H9 (cell line): Measurements from ENCODE around the gene UTF1. TPM values are rescaled to one million over a fixed set of nuclear protein-coding genes. Genes with fewer than 3 reads are reported as not detected.

Source experiments
- DNase-seq: peaks from one replicate; pipeline ENCODE4 v3.0.0-alpha.2; 2017
- H2AFZ ChIP-seq: one replicate; pipeline ENCODE4 v1.6.1; 2013; ENCODE audit warnings: mild to moderate bottlenecking, low read length, control low read depth, moderate library complexity
- H2AK5ac ChIP-seq: 2 replicates; pipeline ENCODE4 v1.6.1; 2013; ENCODE audit warnings: low read length, control low read depth, mixed read lengths; ENCODE audit not compliant: insufficient read length
- H2BK120ac ChIP-seq: one replicate; pipeline ENCODE4 v1.6.1; 2013; ENCODE audit warnings: low read depth, mild to moderate bottlenecking, low read length, control low read depth, inconsistent platforms; ENCODE audit not compliant: poor library complexity, severe bottlenecking
- H2BK12ac ChIP-seq: 2 replicates; pipeline ENCODE4 v1.6.1; 2013; ENCODE audit warnings: low read length, control low read depth, mixed read lengths, low read depth; ENCODE audit not compliant: insufficient read length
- H2BK15ac ChIP-seq: 2 replicates; pipeline ENCODE4 v1.6.1; 2013; ENCODE audit warnings: low read depth, low read length, control low read depth
- H2BK20ac ChIP-seq: one replicate; pipeline ENCODE4 v1.6.1; 2013; ENCODE audit warnings: low read depth, mild to moderate bottlenecking, low read length, control low read depth, inconsistent platforms; ENCODE audit not compliant: poor library complexity, severe bottlenecking
- H2BK5ac ChIP-seq: 2 replicates; pipeline ENCODE4 v1.6.1; 2013; ENCODE audit warnings: low read length, control low read depth, mixed read lengths; ENCODE audit not compliant: insufficient read length
- H3K14ac ChIP-seq: 2 replicates; pipeline ENCODE4 v1.6.1; 2013; ENCODE audit warnings: low read length, control low read depth; ENCODE audit not compliant: insufficient read depth
- H3K18ac ChIP-seq: 2 replicates; pipeline ENCODE4 v1.6.1; 2013; ENCODE audit warnings: low read depth, mild to moderate bottlenecking, mixed read lengths, low read length, control low read depth; ENCODE audit not compliant: insufficient read length
- H3K23ac ChIP-seq: 2 replicates; pipeline ENCODE4 v1.6.1; 2013; ENCODE audit warnings: low read length, control low read depth, mixed read lengths, low read depth; ENCODE audit not compliant: insufficient read length
- H3K23me2 ChIP-seq: 2 replicates; pipeline ENCODE4 v1.6.1; 2013; ENCODE audit warnings: low read depth, mild to moderate bottlenecking, mixed read lengths, low read length, control low read depth; ENCODE audit not compliant: insufficient read length, poor library complexity, severe bottlenecking
- H3K27ac ChIP-seq: 2 replicates; pipeline ENCODE4 v1.5.1; 2013; ENCODE audit warnings: low read length, control low read depth, mixed read lengths, low read depth; ENCODE audit not compliant: insufficient read length
- H3K27me3 ChIP-seq: 2 replicates; pipeline ENCODE4 v1.6.1; 2013; ENCODE audit warnings: low read length, control low read depth, inconsistent platforms; ENCODE audit not compliant: insufficient read depth
- H3K4ac ChIP-seq: 2 replicates; pipeline ENCODE4 v1.6.1; 2013; ENCODE audit warnings: low read depth, mild to moderate bottlenecking, control low read depth, inconsistent platforms, low read length, moderate library complexity
- H3K4me1 ChIP-seq: 2 replicates; pipeline ENCODE4 v1.6.1; 2013; ENCODE audit warnings: low read length, control low read depth, inconsistent platforms; ENCODE audit not compliant: insufficient read depth
- H3K4me2 ChIP-seq: 2 replicates; pipeline ENCODE4 v1.6.1; 2013; ENCODE audit warnings: low read length, control low read depth, mixed read lengths; ENCODE audit not compliant: insufficient read length, insufficient read depth
- H3K56ac ChIP-seq: 2 replicates; pipeline ENCODE4 v1.6.1; 2013; ENCODE audit warnings: low read depth, mild to moderate bottlenecking, mixed read lengths, low read length, control low read depth; ENCODE audit not compliant: insufficient read length
- H3K79me1 ChIP-seq: 2 replicates; pipeline ENCODE4 v1.6.1; 2013; ENCODE audit warnings: low read depth, mild to moderate bottlenecking, moderate library complexity, low read length, control low read depth, inconsistent platforms; ENCODE audit not compliant: insufficient read depth, poor library complexity, severe bottlenecking
- H3K79me2 ChIP-seq: 2 replicates; pipeline ENCODE4 v1.6.1; 2013; ENCODE audit warnings: low read length, control low read depth, inconsistent platforms; ENCODE audit not compliant: insufficient read depth
- H3K9ac ChIP-seq: 2 replicates; pipeline ENCODE4 v1.6.1; 2013; ENCODE audit warnings: low read length, control low read depth, mixed read lengths; ENCODE audit not compliant: insufficient read length; ENCODE audit errors: extremely low read depth
- H3K9me3 ChIP-seq: one replicate; pipeline ENCODE4 v1.6.1; 2013; ENCODE audit warnings: low read depth, low read length, inconsistent platforms; ENCODE audit not compliant: control insufficient read depth
- H3T11ph ChIP-seq: one replicate; pipeline ENCODE4 v1.6.1; 2013; ENCODE audit warnings: mild to moderate bottlenecking, low read length, control low read depth, inconsistent platforms
- H4K20me1 ChIP-seq: one replicate; pipeline ENCODE4 v1.6.1; 2013; ENCODE audit not compliant: control insufficient read depth, insufficient read length, insufficient read depth
- H4K5ac ChIP-seq: 2 replicates; pipeline ENCODE4 v1.6.1; 2013; ENCODE audit warnings: low read depth, mild to moderate bottlenecking, mixed read lengths, low read length, control low read depth; ENCODE audit not compliant: insufficient read length
- H4K8ac ChIP-seq: replicated peaks from 2 replicates; pipeline ENCODE4 v1.6.1; 2013; ENCODE audit warnings: low read length, control low read depth, mixed read lengths, low read depth; ENCODE audit not compliant: insufficient read length
- H4K91ac ChIP-seq: 2 replicates; pipeline ENCODE4 v1.6.1; 2013; ENCODE audit warnings: low read depth, mild to moderate bottlenecking, moderate library complexity, mixed read lengths, low read length, control low read depth; ENCODE audit not compliant: insufficient read length
- H3K27ac Mint-ChIP-seq, 3 experiments: 2 replicates in 2 of 3; 3 replicates in 1 of 3; pipeline ENCODE4 v1.8.0; 2020 to 2021; ENCODE audit warnings: mixed read lengths in 3 of 3, mild to moderate bottlenecking in 1 of 3, moderate library complexity in 1 of 3
- H3K27me3 Mint-ChIP-seq: 2 replicates; pipeline ENCODE4 v1.8.0; 2021; ENCODE audit warnings: low read depth, mild to moderate bottlenecking, moderate library complexity, mixed read lengths
- H3K36me3 Mint-ChIP-seq, 3 experiments: 2 replicates in 2 of 3; 3 replicates in 1 of 3; pipeline ENCODE4 v1.8.0; 2020 to 2021; ENCODE audit warnings: low read depth in 3 of 3, mixed read lengths in 3 of 3; ENCODE audit not compliant: insufficient read depth in 1 of 3
- H3K4me1 Mint-ChIP-seq, 2 experiments: 2 replicates each; pipeline ENCODE4 v1.8.0; 2020; ENCODE audit warnings: mixed read lengths in 2 of 2
- H3K4me3 Mint-ChIP-seq, 2 experiments: 2 replicates in 1 of 2; 3 replicates in 1 of 2; pipeline ENCODE4 v1.8.0; 2020 to 2021; ENCODE audit warnings: mild to moderate bottlenecking in 2 of 2, mixed read lengths in 2 of 2, moderate library complexity in 1 of 2
- H3K9me3 Mint-ChIP-seq, 2 experiments: 2 replicates in 1 of 2; 3 replicates in 1 of 2; pipeline ENCODE4 v1.8.0; 2020; ENCODE audit warnings: mild to moderate bottlenecking in 2 of 2, mixed read lengths in 2 of 2, moderate library complexity in 1 of 2
- WGBS: extraction: QIAGEN DNeasy Blood & Tissue Kit; methylation state at CpG from one replicate; pipeline ENCODE4 v1.1.7; 2013; ENCODE audit warnings: missing lambda C conversion rate, low lambda C conversion rate, mixed read lengths; ENCODE audit not compliant: insufficient read length; ENCODE audit errors: extremely low coverage; 5-methylcytosine and 5-hydroxymethylcytosine counted together
- total RNA-seq: library from RNA; stranded (reverse); gene quantifications from 2 replicates; pipeline ENCODE4 v1.2.1, GENCODE V29; 2021
- TF ChIP-seq, protein P1 (sequence below): fragments of 200-600 bp; sonication (generic); conservative IDR thresholded peaks from 3 replicates; pipeline ENCODE4 v1.8.0; 2021; ENCODE audit warnings: antibody characterized with exemption, mild to moderate bottlenecking

UTF1 gene
- total RNA-seq, 1 experiment from 2014 or later: 31.5 TPM

DNA sequence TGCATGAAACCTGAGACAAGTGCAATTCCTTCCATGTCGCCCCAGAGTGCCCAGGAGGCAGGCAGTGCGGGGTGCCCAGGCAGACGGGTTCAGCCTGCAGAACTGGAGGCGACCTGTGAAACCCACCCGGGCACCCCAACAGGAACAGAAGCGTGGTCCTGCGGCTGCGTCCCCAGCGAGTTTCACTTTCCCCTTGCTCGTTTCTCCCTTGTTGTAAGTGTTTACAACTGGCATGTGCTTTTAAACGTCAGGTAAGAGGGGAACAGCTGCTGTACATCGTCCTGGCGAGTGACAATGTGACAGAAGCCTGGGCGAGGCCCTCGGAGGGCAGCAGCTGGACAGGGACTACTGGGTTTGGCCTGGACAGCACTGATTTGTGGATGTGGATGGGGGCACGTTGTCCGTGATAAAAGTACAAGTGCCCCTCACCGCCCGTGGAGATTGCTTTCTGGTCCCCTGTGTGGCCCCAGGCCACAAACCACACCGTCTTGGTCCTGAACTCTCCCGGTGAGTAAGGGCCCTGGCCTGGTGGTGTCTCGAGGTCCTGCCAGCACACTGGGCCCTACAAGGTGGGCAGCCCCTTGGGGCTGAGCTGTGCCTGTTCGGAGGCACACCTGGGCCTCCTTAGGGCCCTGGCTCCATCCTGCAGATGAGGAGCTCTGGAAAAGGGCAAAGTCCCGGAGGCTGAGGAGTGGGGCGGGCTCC, 11.6 kb downstream of the UTF1 start:
- peaks cover 8% of the 10 kb centered on the region; the same call in 1 of the 2 replicates for H3K27me3 ChIP-seq
- Mint-ChIP-seq H3K27ac (no peak overlapping the region), H3K4me3 (no peak overlapping the region), H3K9me3 (no peaks in the 10 kb centered on the region; a peak in 1 of 5 replicates), H3K27me3 (peaks cover 28% of the 10 kb centered on the region), H3K36me3 (peaks cover 0 to 20% (median 0%) of the 10 kb centered on the region in 3 experiments; a peak in 3 of 7 replicates), H3K4me1 (peaks cover 20 to 34% of the 10 kb centered on the region in 2 experiments)
- no CpG with 5 or more reads among the region's 25 CpGs for WGBS
- H3K23ac ChIP-seq: no peak overlapping the region
- TF ChIP-seq, protein P1, sequence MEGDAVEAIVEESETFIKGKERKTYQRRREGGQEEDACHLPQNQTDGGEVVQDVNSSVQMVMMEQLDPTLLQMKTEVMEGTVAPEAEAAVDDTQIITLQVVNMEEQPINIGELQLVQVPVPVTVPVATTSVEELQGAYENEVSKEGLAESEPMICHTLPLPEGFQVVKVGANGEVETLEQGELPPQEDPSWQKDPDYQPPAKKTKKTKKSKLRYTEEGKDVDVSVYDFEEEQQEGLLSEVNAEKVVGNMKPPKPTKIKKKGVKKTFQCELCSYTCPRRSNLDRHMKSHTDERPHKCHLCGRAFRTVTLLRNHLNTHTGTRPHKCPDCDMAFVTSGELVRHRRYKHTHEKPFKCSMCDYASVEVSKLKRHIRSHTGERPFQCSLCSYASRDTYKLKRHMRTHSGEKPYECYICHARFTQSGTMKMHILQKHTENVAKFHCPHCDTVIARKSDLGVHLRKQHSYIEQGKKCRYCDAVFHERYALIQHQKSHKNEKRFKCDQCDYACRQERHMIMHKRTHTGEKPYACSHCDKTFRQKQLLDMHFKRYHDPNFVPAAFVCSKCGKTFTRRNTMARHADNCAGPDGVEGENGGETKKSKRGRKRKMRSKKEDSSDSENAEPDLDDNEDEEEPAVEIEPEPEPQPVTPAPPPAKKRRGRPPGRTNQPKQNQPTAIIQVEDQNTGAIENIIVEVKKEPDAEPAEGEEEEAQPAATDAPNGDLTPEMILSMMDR: no peak
- no peaks in the 10 kb centered on the region for H3K79me2 ChIP-seq
- H3K56ac ChIP-seq: no peak overlapping the region
- no peak overlapping the region for H3K4ac ChIP-seq
- H4K5ac ChIP-seq: no peak overlapping the region
- no peak overlapping the region for H3K18ac ChIP-seq
- no peaks in the 10 kb centered on the region for H3K4me1 ChIP-seq
- H3K4me2 ChIP-seq: no peak overlapping the region
- H4K8ac ChIP-seq: no peak overlapping the region
- H2BK5ac ChIP-seq: no peak overlapping the region
- H2AFZ ChIP-seq: no peak overlapping the region
- no peak overlapping the region for H3K27ac ChIP-seq
- H3K14ac ChIP-seq: peak overlapping the region; percentile 23; the same call in 1 of the 2 replicates
- H3K9me3 ChIP-seq: no peaks in the 10 kb centered on the region
- no peak for DNase-seq
- no peaks in the 10 kb centered on the region for H4K20me1 ChIP-seq
- H2AK5ac ChIP-seq: no peak overlapping the region
- H3K23me2 ChIP-seq: peaks cover 11% of the 10 kb centered on the region
- no peak overlapping the region for H3T11ph ChIP-seq
- H3K79me1 ChIP-seq: no peaks in the 10 kb centered on the region
- no peak overlapping the region for H2BK20ac ChIP-seq
- no peak overlapping the region for H2BK15ac ChIP-seq
- no peak overlapping the region for H2BK12ac ChIP-seq
- H3K9ac ChIP-seq: no peak overlapping the region
- no peak overlapping the region for H4K91ac ChIP-seq
- no peak overlapping the region for H2BK120ac ChIP-seq
